Measurements from ENCODE around the gene MFSD12. TPM values are rescaled to one million over a fixed set of nuclear protein-coding genes. Genes with fewer than 3 reads are reported as not detected.
"Not testable (repeated sequence)": the region's sequence is repeated elsewhere in the genome, so short reads cannot be mapped to it uniquely, and the experiment has no call there.

Gene MFSD12
- total RNA-seq, 1 experiment from 2014 or later, result 131 TPM

GRCh38 chr19:3531716-3532115 is 25.7 kb downstream of the MFSD12 start:
- ChIA-PET CTCF (no interaction called here), POLR2A (no interaction called here), RAD21 (ENCODE audit: low non-redundant PET in 1 of 2, low total read pairs in 2 of 2, uncharacterized antibody in 2 of 2, unreplicated experiment in 2 of 2) (no interaction called here)
- H3K4me1 ChIP-seq (ENCODE audit: control insufficient read depth in 1 of 2, insufficient read depth in 2 of 2, low read length in 2 of 2), result no peaks in the 10 kb centered on the region
- DNase-seq (ENCODE audit: low read depth, low spot score) (no peak), ATAC-seq (no peak)
- intact Hi-C loops (cut with micrococcal nuclease), result no loop called here
- BruUV-seq (replicated peaks), result no TSS peak
- no peaks in the 10 kb centered on the region for H3K79me2 ChIP-seq (ENCODE audit: insufficient read depth, low read length)
- peaks cover 11 to 35% of the 10 kb centered on the region in 2 experiments; a peak in 3 of 4 replicates for H3K36me3 ChIP-seq (ENCODE audit: control insufficient read depth in 1 of 2, insufficient read depth in 2 of 2, low read length in 2 of 2)
- no peak overlapping the region for H2AFZ ChIP-seq (ENCODE audit: low read depth, low read length, poor library complexity, severe bottlenecking)
- H3K27me3 ChIP-seq (ENCODE audit: insufficient read depth, low read length), result no peaks in the 10 kb centered on the region
- H3K9me3 ChIP-seq (ENCODE audit: control insufficient read depth in 1 of 2, insufficient read depth in 1 of 2, low read depth in 1 of 2, low read length in 2 of 2), result no peaks in the 10 kb centered on the region
- H3K9me2 ChIP-seq (ENCODE audit: insufficient read depth), result no peaks in the 10 kb centered on the region
- no peak for TF ChIP-seq POLR2A (IDR thresholded peaks at IDR 0.05; ENCODE audit: borderline replicate concordance, extremely low read depth, insufficient read depth, insufficient read length)
- TF ChIP-seq ZFX (IDR thresholded peaks at IDR 0.05), result no peak
- no peak for TF ChIP-seq ZNF274 (IDR thresholded peaks at IDR 0.05; ENCODE audit: low read depth, low read length)
- TF ChIP-seq ZBTB33 (IDR thresholded peaks at IDR 0.05; ENCODE audit: extremely low read depth, insufficient replicate concordance, low read length), result no peak
- no peak for TF ChIP-seq FOSL1 (IDR thresholded peaks at IDR 0.05; ENCODE audit: low read depth)
- TF ChIP-seq RAD21 (IDR thresholded peaks at IDR 0.05; ENCODE audit: low read depth), result no peak
- no peak for TF ChIP-seq CEBPB (IDR thresholded peaks at IDR 0.05; ENCODE audit: low read depth)
- TF ChIP-seq TCF7L2 (IDR thresholded peaks at IDR 0.05; ENCODE audit: borderline replicate concordance, extremely low read depth, insufficient read depth, insufficient read length), result no peak
- H4K20me1 ChIP-seq (ENCODE audit: insufficient read depth), result no peaks in the 10 kb centered on the region
- no peak overlapping the region for H3K4me2 ChIP-seq (ENCODE audit: low read length)
- H3K9ac ChIP-seq (ENCODE audit: low read length), result no peak overlapping the region
- H3K27ac ChIP-seq (ENCODE audit: low read depth, low read length), result no peak overlapping the region
- H3K4me3 ChIP-seq (replicated peaks in 1 of 2; ENCODE audit: low read depth in 1 of 2, low read length in 2 of 2), result no peak overlapping the region

GRCh38 chr19:3530389-3530788 is 27.0 kb downstream of the MFSD12 start:
- DNase-seq (ENCODE audit: low read depth, low spot score) (no peak), ATAC-seq (no peak)
- BruUV-seq (replicated peaks), result no TSS peak
- ChIA-PET CTCF (no interaction called here), POLR2A (no interaction called here), RAD21 (ENCODE audit: low non-redundant PET in 1 of 2, low total read pairs in 2 of 2, uncharacterized antibody in 2 of 2, unreplicated experiment in 2 of 2) (no interaction called here)
- no peak overlapping the region for H3K4me3 ChIP-seq (replicated peaks in 1 of 2; ENCODE audit: low read depth in 1 of 2, low read length in 2 of 2)
- no peaks in the 10 kb centered on the region for H3K9me3 ChIP-seq (ENCODE audit: control insufficient read depth in 1 of 2, insufficient read depth in 1 of 2, low read depth in 1 of 2, low read length in 2 of 2)
- no peaks in the 10 kb centered on the region for H3K27me3 ChIP-seq (ENCODE audit: insufficient read depth, low read length)
- peaks cover 14 to 35% of the 10 kb centered on the region in 2 experiments for H3K36me3 ChIP-seq (ENCODE audit: control insufficient read depth in 1 of 2, insufficient read depth in 2 of 2, low read length in 2 of 2)
- H3K27ac ChIP-seq (ENCODE audit: low read depth, low read length), result no peak overlapping the region; the same call in 1 of the 2 replicates
- no peaks in the 10 kb centered on the region for H3K4me1 ChIP-seq (ENCODE audit: control insufficient read depth in 1 of 2, insufficient read depth in 2 of 2, low read length in 2 of 2)
- H2AFZ ChIP-seq (ENCODE audit: low read depth, low read length, poor library complexity, severe bottlenecking), result no peak overlapping the region
- H3K79me2 ChIP-seq (ENCODE audit: insufficient read depth, low read length), result no peaks in the 10 kb centered on the region
- intact Hi-C loops (cut with micrococcal nuclease), result no loop called here
- H3K4me2 ChIP-seq (ENCODE audit: low read length), result no peak overlapping the region
- no peaks in the 10 kb centered on the region for H4K20me1 ChIP-seq (ENCODE audit: insufficient read depth)
- H3K9me2 ChIP-seq (ENCODE audit: insufficient read depth), result no peaks in the 10 kb centered on the region
- TF ChIP-seq FOSL1 (IDR thresholded peaks at IDR 0.05; ENCODE audit: low read depth) (no peak), ATF3 (IDR thresholded peaks at IDR 0.05) (no peak), MAX (IDR thresholded peaks at IDR 0.05) (no peak), EZH2phosphoT487 (IDR thresholded peaks at IDR 0.05; ENCODE audit: borderline replicate concordance) (no peak)
- no peak overlapping the region for H3K9ac ChIP-seq (ENCODE audit: low read length)

GRCh38 chr19:3529299-3529698 is 28.1 kb downstream of the MFSD12 start:
- RAD21 ChIA-PET (ENCODE audit: low non-redundant PET in 1 of 2, low total read pairs in 2 of 2, uncharacterized antibody in 2 of 2, unreplicated experiment in 2 of 2); H3K9me2 ChIP-seq (ENCODE audit: insufficient read depth); H4K20me1 ChIP-seq (ENCODE audit: insufficient read depth); H2AFZ ChIP-seq (ENCODE audit: low read depth, low read length, poor library complexity, severe bottlenecking); H3K4me2 ChIP-seq (ENCODE audit: low read length); H3K27me3 ChIP-seq (ENCODE audit: insufficient read depth, low read length); H3K4me1 ChIP-seq (ENCODE audit: control insufficient read depth in 1 of 2, insufficient read depth in 2 of 2, low read length in 2 of 2); intact Hi-C loops (cut with micrococcal nuclease); CTCF ChIA-PET; H3K27ac ChIP-seq (ENCODE audit: low read depth, low read length); H3K4me3 ChIP-seq (replicated peaks in 1 of 2; ENCODE audit: low read depth in 1 of 2, low read length in 2 of 2); H3K9me3 ChIP-seq (ENCODE audit: control insufficient read depth in 1 of 2, insufficient read depth in 1 of 2, low read depth in 1 of 2, low read length in 2 of 2); DNase-seq (ENCODE audit: low read depth, low spot score); H3K79me2 ChIP-seq (ENCODE audit: insufficient read depth, low read length); ATAC-seq; BruUV-seq (replicated peaks); H3K9ac ChIP-seq (ENCODE audit: low read length); POLR2A ChIA-PET: not testable (repeated sequence)
- peaks cover 17 to 30% of the 10 kb centered on the region in 2 experiments for H3K36me3 ChIP-seq (ENCODE audit: control insufficient read depth in 1 of 2, insufficient read depth in 2 of 2, low read length in 2 of 2)
